ENCODE measurements around the gene DENR.

DENR gene

DNA sequence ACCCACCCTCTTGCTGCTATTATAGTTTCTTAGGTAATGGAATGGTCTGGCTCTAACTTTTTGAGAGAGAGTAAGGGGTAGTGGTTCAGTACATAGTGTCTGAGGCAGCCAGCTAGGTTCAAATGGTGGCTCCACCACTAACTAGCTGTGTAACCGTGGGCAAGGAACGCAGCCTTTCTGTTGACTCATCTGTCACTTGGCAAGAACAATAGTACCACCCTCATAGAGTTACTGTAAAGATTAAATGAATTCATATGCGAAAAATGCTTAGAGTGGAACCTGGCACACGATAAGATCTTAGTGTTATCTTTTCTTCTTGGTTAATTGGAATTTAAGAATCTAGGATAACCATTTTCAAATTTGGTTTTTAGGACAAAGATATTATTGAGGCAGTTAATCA is 35.8 kb downstream of the DENR start:
- CTCF ChIA-PET, result no interaction called here
- no peak overlapping the region for H3K27ac ChIP-seq
- TF ChIP-seq CTCF (conservative IDR thresholded peaks at IDR 0.05; ENCODE audit: low read depth), result no peak
- no peak for DNase-seq (ENCODE audit: low spot score)
- POLR2A ChIA-PET (ENCODE audit: low non-redundant PET), result no interaction called here

GRCh38 chr12:122789637-122790036 is 37.0 kb downstream of the DENR start:
- no peak overlapping the region for H3K27ac ChIP-seq
- DNase-seq (ENCODE audit: low spot score), result no peak
- ChIA-PET POLR2A (ENCODE audit: low non-redundant PET) (no interaction called here), CTCF (no interaction called here)
- TF ChIP-seq CTCF (conservative IDR thresholded peaks at IDR 0.05; ENCODE audit: low read depth), result no peak

- ChIA-PET POLR2A (ENCODE audit: low non-redundant PET) (interaction anchor here (0.6 kb wide), 1 partner anchor 17 kb away, joined by 3 read pairs; no protein-coding TSS in a partner anchor), CTCF (interaction anchor here (0.6 to 0.9 kb wide), 2 partner anchors 8 to 13 kb away, joined by 4 to 7 read pairs; no protein-coding TSS in a partner anchor)
- no peak for TF ChIP-seq CTCF (conservative IDR thresholded peaks at IDR 0.05; ENCODE audit: low read depth)
- peak overlapping the region; percentile 19; the same call in 1 of the 2 replicates for H3K27ac ChIP-seq
- DNase-seq (ENCODE audit: low spot score), result no peak
Observed at GRCh38 chr12:122790393-122791075, 37.9 kb downstream of the DENR start.

- TF ChIP-seq CTCF (conservative IDR thresholded peaks at IDR 0.05; ENCODE audit: low read depth), result peak; percentile 77
- no peak overlapping the region for H3K27ac ChIP-seq
- CTCF ChIA-PET, result interaction anchor here (0.6 to 2.1 kb wide), 15 partner anchors 14 to 1197 kb away, joined by 3 to 11 read pairs (median 4); partner anchors contain the start of genes ABCB9, ARL6IP4, HIP1R and OGFOD2
- POLR2A ChIA-PET (ENCODE audit: low non-redundant PET), result no interaction called here
- DNase-seq (ENCODE audit: low spot score), result peak; percentile 65
Observed at GRCh38 chr12:122793685-122794106, 41.1 kb downstream of the DENR start.

- TF ChIP-seq CTCF (conservative IDR thresholded peaks at IDR 0.05; ENCODE audit: low read depth), result no peak
- H3K27ac ChIP-seq, result no peak overlapping the region
- ChIA-PET CTCF (interaction anchor here (0.5 to 0.7 kb wide), 3 partner anchors 49 to 518 kb away, joined by 3 to 5 read pairs (median 3); no protein-coding TSS in a partner anchor), POLR2A (ENCODE audit: low non-redundant PET) (no interaction called here)
- DNase-seq (ENCODE audit: low spot score), result no peak
Observed at GRCh38 chr12:122795807-122796206, 43.2 kb downstream of the DENR start.

DNA sequence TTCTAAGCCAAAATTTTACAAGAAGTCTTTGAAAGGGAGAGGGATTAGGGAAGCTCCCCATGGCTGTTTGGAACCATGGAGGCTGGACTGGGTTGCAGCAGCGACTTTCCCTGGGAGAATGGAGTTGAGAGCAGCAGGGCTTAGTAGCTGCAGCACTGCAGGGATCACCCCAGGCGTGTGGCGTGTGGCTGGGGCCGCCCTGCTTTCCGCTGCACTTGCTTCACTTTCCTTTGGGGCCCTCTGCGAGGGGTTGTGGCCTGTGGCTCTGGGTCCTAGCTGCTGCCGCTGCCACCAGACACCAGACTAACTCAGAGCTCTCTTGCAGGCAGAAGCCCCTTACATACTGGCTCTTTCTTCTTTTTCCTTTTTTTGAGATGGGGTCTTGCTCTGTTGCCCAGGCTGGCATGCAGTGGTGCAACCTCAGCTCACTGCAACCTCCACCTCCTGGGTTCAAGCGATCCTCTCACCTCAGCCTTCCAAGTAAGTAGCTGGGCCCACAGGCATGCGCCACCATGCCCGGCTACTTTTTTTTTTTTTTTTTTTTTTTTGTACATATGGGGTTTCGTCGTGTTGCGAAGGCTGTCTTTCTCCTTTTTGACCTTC is 47.1 kb downstream of the DENR start:
- H3K27ac ChIP-seq, result no peak overlapping the region
- TF ChIP-seq CTCF (conservative IDR thresholded peaks at IDR 0.05; ENCODE audit: low read depth), result no peak
- DNase-seq (ENCODE audit: low spot score), result no peak
- ChIA-PET POLR2A (ENCODE audit: low non-redundant PET) (no interaction called here), CTCF (interaction anchor here (0.7 to 1.1 kb wide), 2 partner anchors 15 to 27 kb away, joined by 3 to 6 read pairs; no protein-coding TSS in a partner anchor)

All from RWPE1 (cell line).